ENCODE measurements around the gene C21orf58. TPM values are rescaled to one million over a fixed set of nuclear protein-coding genes. Genes with fewer than 3 reads are reported as not detected.

C21orf58 gene
- total RNA-seq, 1 experiment from 2014 or later = 35.1 TPM

GRCh38 chr21:46322351-46323226 is 1.1 kb downstream of the C21orf58 start:
- Mint-ChIP-seq H3K36me3 (peaks cover 22% of the 10 kb centered on the region), H3K9me3 (no peaks in the 10 kb centered on the region), H3K4me1 (peaks cover 46% of the 10 kb centered on the region), H3K27ac (peak overlapping the region; percentile 91; the same call in 1 of the 2 replicates), H3K4me3 (peak overlapping the region; percentile 96), H3K27me3 (ENCODE audit: low read depth) (no peaks in the 10 kb centered on the region)
- TF ChIP-seq TEAD1 (CRISPR knock-in tag; IDR thresholded peaks at IDR 0.05) = 0 out of 2 replicates have a peak, but pooled peaks have one; percentile 14
- TF ChIP-seq ZNF121 (CRISPR knock-in tag; IDR thresholded peaks at IDR 0.05) = no peak
- 0 out of 2 replicates have a peak, but pooled peaks have one; percentile 61 for TF ChIP-seq GABPB1 (CRISPR knock-in tag; IDR thresholded peaks at IDR 0.05)
- ATAC-seq (no peak), DNase-seq (ENCODE audit: low spot score) (no peak)
- ChIA-PET CTCF (interaction anchor here (1.0 to 1.6 kb wide), 2 partner anchors 10 to 25 kb away, joined by 4 read pairs; no protein-coding TSS in a partner anchor), POLR2A (interaction anchor here (0.9 kb wide), 2 partner anchors 8 to 37 kb away, joined by 3 read pairs; partner anchors contain the start of gene MCM3AP)

- Mint-ChIP-seq H3K4me3 (peak overlapping the region; percentile 42), H3K4me1 (peaks cover 35% of the 10 kb centered on the region)
- POLR2A ChIA-PET = no interaction called here
Measured at GRCh38 chr21:46320331-46320801, 3.3 kb downstream of the C21orf58 start.

GRCh38 chr21:46319186-46319585 is 4.5 kb downstream of the C21orf58 start:
- H3K27me3 Mint-ChIP-seq (ENCODE audit: low read depth) = no peaks in the 10 kb centered on the region
- ChIA-PET POLR2A (no interaction called here), CTCF (no interaction called here)
- DNase-seq (ENCODE audit: low spot score) (no peak), ATAC-seq (no peak)
- no peaks in the 10 kb centered on the region for H3K9me3 Mint-ChIP-seq
- no peak for TF ChIP-seq NFATC4 (CRISPR knock-in tag; IDR thresholded peaks at IDR 0.05)
- peak; percentile 99 for TF ChIP-seq ZNF121 (CRISPR knock-in tag; IDR thresholded peaks at IDR 0.05)
- peak; percentile 82 for TF ChIP-seq USF2 (CRISPR knock-in tag; IDR thresholded peaks at IDR 0.05)
- peak; percentile 70 for TF ChIP-seq USF1 (CRISPR knock-in tag; IDR thresholded peaks at IDR 0.05)
- no peak for TF ChIP-seq KAT7 (CRISPR knock-in tag; IDR thresholded peaks at IDR 0.05; ENCODE audit: borderline replicate concordance)
- H3K4me3 Mint-ChIP-seq = no peak overlapping the region
- H3K27ac Mint-ChIP-seq = no peak overlapping the region
- H3K36me3 Mint-ChIP-seq = peaks cover 15% of the 10 kb centered on the region
- peaks cover 34% of the 10 kb centered on the region for H3K4me1 Mint-ChIP-seq

More at GRCh38 chr21:46320331-46320801, 3.3 kb downstream of the C21orf58 start:
- Mint-ChIP-seq H3K36me3 (peaks cover 13% of the 10 kb centered on the region), H3K9me3 (no peaks in the 10 kb centered on the region), H3K27me3 (ENCODE audit: low read depth) (no peaks in the 10 kb centered on the region), H3K27ac (peak overlapping the region; percentile 74)
- no peak for DNase-seq (ENCODE audit: low spot score)
- CTCF ChIA-PET = no interaction called here
- no peak for ATAC-seq
- TF ChIP-seq ZMAT4 (CRISPR knock-in tag; IDR thresholded peaks at IDR 0.05) (no peak), IRF2 (CRISPR knock-in tag; IDR thresholded peaks at IDR 0.05; ENCODE audit: borderline replicate concordance, low read depth) (no peak), ZSCAN18 (CRISPR knock-in tag; IDR thresholded peaks at IDR 0.05) (no peak), NR3C1 (CRISPR knock-in tag; conservative IDR thresholded peaks at IDR 0.05; ENCODE audit: low read depth) (no peak), ZNF425 (CRISPR knock-in tag; conservative IDR thresholded peaks at IDR 0.05) (no peak)
